HG03457 (cell line): ENCODE results near the gene GALNT6.
A peak's percentile ranks its signal among the peaks of the same experiment; 100 is the strongest.
"Not testable (repeated sequence)": the region's sequence is repeated elsewhere in the genome, so short reads cannot be mapped to it uniquely, and the experiment has no call there.

Experiments
- ATAC-seq: cut with Tn5 transposase; IDR thresholded peaks from one replicate; pipeline ENCODE4 v1.9.1; 2021; ENCODE audit warnings: moderate number of reproducible peaks; ENCODE audit not compliant: unreplicated experiment

The GALNT6 gene

DNA sequence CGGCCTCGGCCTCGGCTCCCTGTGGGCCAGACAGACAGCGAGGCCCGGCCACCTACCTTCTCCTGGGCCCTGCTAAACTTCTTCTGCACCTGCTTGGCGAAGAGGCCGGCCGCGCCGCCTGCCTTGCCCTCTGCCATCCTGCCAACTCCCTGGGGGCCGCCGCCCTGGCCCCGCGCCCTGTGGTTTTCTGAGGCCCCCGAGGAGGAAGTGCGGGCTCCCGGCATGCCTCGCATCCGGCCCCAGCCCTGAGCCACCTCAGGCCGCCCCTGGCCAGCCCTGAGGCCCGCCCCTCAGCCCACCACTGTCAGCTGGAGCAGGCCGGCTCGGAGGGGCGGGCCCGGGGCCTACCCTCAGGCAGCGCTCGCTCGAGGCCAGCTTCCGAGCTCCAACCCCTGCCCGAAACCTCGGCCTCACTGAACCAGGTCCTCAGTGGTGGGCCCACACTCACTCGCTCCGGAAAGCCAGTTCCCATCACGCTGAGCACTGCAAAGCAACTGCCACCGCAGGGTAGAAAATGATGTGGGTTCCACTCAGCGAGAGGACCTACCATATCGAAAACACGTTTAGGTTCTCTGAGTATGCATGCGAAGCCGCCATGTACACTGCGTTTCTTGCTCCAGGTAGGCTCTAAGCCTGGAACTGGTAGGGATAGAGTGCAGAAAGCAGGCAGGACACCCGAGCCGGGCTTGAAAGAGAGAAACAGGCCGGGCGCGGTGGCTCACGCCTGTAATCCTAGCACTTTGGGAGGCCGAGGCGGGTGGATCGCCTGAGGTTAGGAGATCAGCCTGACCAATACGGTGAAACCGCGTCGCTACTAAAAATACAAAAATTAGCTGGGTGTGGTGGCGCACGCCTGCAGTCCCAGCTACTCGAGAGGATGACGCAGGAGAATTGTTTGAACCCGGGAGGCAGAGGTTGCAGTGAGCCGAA is 67.0 kb downstream of the GALNT6 start, which contains the start of gene BIN2:
Gene BIN2 (minus strand): TSS at position 209 of the 930 bp plus-strand sequence. CDS start 72 bp downstream, at position 137.
- ATAC-seq: peak; percentile 37

GRCh38 chr12:51323317-51323960 is 67.8 kb downstream of the GALNT6 start:
- ATAC-seq: no peak

GRCh38 chr12:51322452-51322851 is 68.8 kb downstream of the GALNT6 start:
- no peak for ATAC-seq

- ATAC-seq: no peak
Observed at GRCh38 chr12:51321882-51322281, 69.3 kb downstream of the GALNT6 start.

- ATAC-seq: no peak
Observed at GRCh38 chr12:51320695-51321320, 70.4 kb downstream of the GALNT6 start.

GRCh38 chr12:51320311-51320694 is 70.9 kb downstream of the GALNT6 start:
- ATAC-seq: no peak

DNA sequence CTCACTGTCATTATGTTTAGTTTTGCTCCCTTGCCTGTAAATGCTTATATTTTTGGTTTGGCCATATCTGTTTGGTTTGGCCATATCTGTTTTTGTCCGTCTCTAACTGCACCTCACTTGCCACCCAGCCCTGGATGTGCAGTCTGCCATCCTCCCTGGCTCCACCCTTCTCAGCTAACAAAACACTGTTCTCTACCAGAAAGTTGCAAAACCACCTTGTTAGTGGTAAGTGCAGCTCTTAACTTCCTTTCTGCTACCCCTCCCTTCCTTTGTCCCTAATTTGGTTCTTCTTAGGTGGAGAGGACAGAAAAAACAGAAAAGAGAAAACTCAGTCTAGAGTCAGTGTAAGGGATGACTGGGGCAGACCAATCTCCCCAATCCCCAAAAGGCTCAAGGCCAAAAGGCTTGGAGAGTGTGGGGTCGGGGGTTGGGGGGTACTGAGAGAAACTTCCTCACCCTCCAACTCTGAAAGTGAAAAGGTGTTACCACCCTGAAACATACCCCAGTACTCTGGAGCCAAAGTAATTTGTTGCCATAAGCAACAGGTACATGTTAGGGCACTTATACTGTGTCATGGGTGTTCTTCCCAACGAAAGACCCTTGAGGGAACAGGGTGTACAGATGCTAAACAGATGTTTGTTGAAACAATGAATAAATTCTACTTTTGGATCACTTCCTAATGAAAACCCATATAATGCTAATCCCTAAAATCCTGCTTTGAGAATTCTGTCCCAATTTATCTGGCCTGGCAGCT is 72.2 kb downstream of the GALNT6 start:
- no peak for ATAC-seq

DNA sequence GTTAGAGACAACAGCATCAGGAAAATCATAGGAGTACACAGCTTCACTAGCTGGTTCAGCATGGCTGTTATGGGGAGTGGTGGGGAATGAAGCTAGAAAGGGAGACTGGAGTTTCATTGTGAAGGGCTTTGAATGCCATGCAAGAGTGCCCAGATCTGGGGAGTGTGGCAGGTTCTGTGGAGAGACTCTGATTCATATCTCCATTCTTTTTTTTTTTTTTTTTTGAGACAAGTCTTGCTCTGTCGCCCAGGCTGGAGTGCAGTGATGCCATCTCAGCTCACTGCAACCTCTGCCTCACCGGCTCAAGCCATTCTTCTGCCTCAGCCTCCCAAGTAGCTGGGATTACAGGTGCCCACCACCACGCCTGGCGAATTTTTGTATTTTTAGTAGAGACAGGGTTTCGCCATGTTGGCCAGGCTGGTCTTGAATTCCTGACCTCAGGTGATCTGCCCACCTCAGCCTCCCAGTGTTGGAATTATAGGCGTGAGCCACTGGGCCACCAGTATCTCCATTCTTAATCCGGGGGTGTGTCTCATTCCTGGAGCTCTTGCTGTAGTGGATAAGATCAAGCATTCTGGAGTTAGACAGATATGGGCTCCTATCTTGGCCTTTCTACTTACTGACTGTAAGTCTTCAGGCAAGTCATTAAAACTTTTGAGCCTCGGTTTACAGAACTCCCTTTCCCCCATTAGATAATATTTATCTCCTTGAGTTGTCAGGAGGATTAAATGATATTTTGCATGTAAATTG is 73.0 kb downstream of the GALNT6 start:
- not testable (repeated sequence) for ATAC-seq

DNA sequence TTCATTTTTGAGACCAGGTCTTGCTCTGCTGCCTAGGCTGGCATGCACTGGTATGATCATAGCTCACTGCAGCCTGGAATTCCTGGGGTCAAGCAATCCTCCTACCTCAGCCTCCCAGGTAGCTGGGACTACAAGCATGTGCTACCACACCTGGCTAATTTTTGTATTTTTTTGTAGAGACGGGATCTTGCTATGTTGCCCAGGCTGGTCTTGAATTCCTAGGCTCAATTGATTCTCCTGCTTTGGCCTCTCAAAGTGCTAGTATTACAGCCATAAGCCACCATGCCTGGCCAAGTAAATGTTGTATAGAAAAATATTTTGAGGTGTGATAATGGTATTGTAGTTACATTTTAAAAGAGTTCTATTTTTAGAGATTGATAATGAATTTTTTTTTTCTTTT is 79.8 kb downstream of the GALNT6 start:
- no peak for ATAC-seq

GRCh38 chr12:51307655-51308593 is 83.3 kb downstream of the GALNT6 start:
- ATAC-seq: no peak

DNA sequence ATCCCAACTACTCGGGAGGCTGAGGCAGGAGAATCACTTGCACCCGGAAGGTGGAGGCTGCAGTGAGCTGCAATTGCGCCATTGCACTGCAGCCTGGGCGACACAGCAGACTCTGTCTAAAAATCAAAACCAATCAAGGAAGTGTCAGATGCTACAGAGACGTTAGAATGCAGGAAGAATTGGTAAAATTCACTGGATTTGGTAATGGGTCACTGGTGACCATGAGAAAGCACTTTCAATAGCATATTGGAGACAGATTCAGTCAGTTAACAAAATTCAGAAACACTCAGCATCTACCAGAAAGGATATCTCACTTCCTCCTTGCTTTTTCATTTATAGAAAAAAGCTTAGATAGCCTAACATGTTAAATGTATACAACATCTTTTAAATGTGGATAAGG is 84.7 kb downstream of the GALNT6 start:
- no peak for ATAC-seq
